ENCODE results near the gene CSF1. TPM values are rescaled to one million over a fixed set of nuclear protein-coding genes. Genes with fewer than 3 reads are reported as not detected.

CSF1 gene
- total RNA-seq, 4 donors from 2014 or later: 7.6 to 34.8 (median 15.9) TPM

DNA sequence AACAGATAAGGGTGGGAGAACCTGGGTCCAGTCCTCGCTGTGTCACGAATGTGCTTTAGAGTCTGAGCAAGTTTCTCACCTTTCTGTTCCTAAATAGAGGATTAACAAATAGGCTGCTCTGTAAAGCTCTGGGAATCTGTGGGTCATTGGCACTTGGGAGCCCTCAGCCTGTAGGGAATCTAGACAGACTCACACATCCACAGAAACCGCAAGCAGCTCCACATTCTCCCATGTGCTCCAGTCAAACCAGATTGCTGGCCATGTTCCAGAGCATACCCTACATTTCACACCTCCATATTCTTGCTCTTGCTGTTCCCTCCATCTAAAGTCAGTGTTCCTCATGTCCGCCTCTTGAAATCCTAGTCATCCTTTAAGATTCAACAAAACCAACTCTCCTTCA is 66.1 kb downstream of the CSF1 start:
- WGBS, 2 donors: 86 to 92% methylated on average over 4 of the region's 4 CpGs
- Histone ChIP-seq H3K36me3 (no peaks in the 10 kb centered on the region), H3K4me1 (peaks cover 10 to 26% (median 25%) of the 10 kb centered on the region in 3 donors), H3K9me3 (no peaks in the 10 kb centered on the region), H3K4me3 (no peak overlapping the region), H3K27me3 (no peaks in the 10 kb centered on the region), H3K27ac (peak overlapping the region in 1 of 4 donors; percentile 58)
- intact Hi-C loops (cut with DNase I): no loop called here
- no peak for DNase-seq
- TF ChIP-seq, protein P1, sequence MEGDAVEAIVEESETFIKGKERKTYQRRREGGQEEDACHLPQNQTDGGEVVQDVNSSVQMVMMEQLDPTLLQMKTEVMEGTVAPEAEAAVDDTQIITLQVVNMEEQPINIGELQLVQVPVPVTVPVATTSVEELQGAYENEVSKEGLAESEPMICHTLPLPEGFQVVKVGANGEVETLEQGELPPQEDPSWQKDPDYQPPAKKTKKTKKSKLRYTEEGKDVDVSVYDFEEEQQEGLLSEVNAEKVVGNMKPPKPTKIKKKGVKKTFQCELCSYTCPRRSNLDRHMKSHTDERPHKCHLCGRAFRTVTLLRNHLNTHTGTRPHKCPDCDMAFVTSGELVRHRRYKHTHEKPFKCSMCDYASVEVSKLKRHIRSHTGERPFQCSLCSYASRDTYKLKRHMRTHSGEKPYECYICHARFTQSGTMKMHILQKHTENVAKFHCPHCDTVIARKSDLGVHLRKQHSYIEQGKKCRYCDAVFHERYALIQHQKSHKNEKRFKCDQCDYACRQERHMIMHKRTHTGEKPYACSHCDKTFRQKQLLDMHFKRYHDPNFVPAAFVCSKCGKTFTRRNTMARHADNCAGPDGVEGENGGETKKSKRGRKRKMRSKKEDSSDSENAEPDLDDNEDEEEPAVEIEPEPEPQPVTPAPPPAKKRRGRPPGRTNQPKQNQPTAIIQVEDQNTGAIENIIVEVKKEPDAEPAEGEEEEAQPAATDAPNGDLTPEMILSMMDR (IDR thresholded peaks at IDR 0.05): no peak
- no peak for TF ChIP-seq POLR2A (IDR thresholded peaks at IDR 0.05)

GRCh38 chr1:109977225-109977624 is 66.6 kb downstream of the CSF1 start:
- DNase-seq: no peak
- intact Hi-C loops (cut with DNase I): no loop called here

GRCh38 chr1:109977657-109978378 is 67.2 kb downstream of the CSF1 start:
- no peak overlapping the region for H3K4me3 ChIP-seq
- H3K27me3 ChIP-seq: no peaks in the 10 kb centered on the region
- intact Hi-C loops (cut with DNase I): no loop called here
- TF ChIP-seq, protein P1 (IDR thresholded peaks at IDR 0.05): no peak
- no peak for TF ChIP-seq POLR2A (IDR thresholded peaks at IDR 0.05)
- peak overlapping the region in 2 of 4 donors; percentile 58 to 61 for H3K27ac ChIP-seq
- H3K9me3 ChIP-seq: no peaks in the 10 kb centered on the region
- H3K36me3 ChIP-seq: no peaks in the 10 kb centered on the region
- no peak for DNase-seq
- H3K4me1 ChIP-seq: peaks cover 10 to 26% (median 25%) of the 10 kb centered on the region in 3 donors
- 80 to 84% methylated on average over 8 to 11 of the region's 12 CpGs for WGBS, 2 donors

More at GRCh38 chr1:109977225-109977624, 66.6 kb downstream of the CSF1 start:
- peak overlapping the region in 2 of 4 donors; percentile 58 to 61 for H3K27ac ChIP-seq
- no peaks in the 10 kb centered on the region for H3K9me3 ChIP-seq
- H3K4me1 ChIP-seq: peaks cover 10 to 26% (median 25%) of the 10 kb centered on the region in 3 donors
- no peaks in the 10 kb centered on the region for H3K27me3 ChIP-seq
- WGBS, 2 donors: 76 to 77% methylated on average over 6 to 7 of the region's 8 CpGs
- no peaks in the 10 kb centered on the region for H3K36me3 ChIP-seq
- H3K4me3 ChIP-seq: no peak overlapping the region
- TF ChIP-seq, protein P1 (IDR thresholded peaks at IDR 0.05): no peak
- TF ChIP-seq POLR2A (IDR thresholded peaks at IDR 0.05): no peak

- Histone ChIP-seq H3K27me3 (no peaks in the 10 kb centered on the region), H3K4me1 (peaks cover 10 to 31% (median 29%) of the 10 kb centered on the region in 3 donors), H3K9me3 (no peaks in the 10 kb centered on the region), H3K27ac (peak overlapping the region; percentile 11 to 61 (median 48)), H3K36me3 (no peaks in the 10 kb centered on the region), H3K4me3 (no peak overlapping the region)
- intact Hi-C loops (cut with DNase I): no loop called here
- WGBS, 2 donors: 70 to 84% methylated on average over 5 to 9 of the region's 9 CpGs
- TF ChIP-seq, protein P1 (IDR thresholded peaks at IDR 0.05): no peak
- TF ChIP-seq POLR2A (IDR thresholded peaks at IDR 0.05): no peak
- DNase-seq: no peak
Observed at GRCh38 chr1:109978761-109979488, 68.3 kb downstream of the CSF1 start.
